ENCODE data around the gene NLRC5.
"Not testable (repeated sequence)": the region's sequence is repeated elsewhere in the genome, so short reads cannot be mapped to it uniquely, and the experiment has no call there.

The NLRC5 gene

DNA sequence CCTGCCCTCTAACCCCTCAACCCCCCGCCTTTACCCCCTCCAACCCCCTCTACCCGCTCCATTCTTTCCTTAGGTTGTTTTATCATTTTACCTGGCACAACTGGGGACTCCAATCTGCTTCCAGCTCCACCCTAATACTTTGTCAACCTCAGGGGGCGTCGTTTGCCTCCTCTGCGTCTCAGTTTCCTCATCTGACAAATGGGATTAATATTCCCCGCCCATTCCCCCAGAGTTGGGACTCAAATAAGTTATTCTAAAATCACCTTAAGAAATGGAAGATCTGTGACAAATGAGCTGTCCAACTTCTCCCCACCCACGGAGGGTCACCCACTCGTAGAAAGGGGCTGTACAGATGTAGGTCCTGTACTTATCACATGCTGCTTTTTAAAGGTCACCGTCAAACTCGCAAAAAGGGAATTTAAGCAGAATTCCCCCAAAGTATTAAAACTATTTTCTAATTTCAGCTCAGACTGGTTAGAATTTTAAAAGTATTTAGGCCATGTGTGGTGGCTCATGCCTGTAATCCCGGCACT, 62.4 kb downstream of the NLRC5 start:
- DNase-seq (ENCODE audit: low read depth): no peak

- DNase-seq (ENCODE audit: low read depth): no peak
Observed at GRCh38 chr16:57053206-57053605, 63.8 kb downstream of the NLRC5 start.

DNA sequence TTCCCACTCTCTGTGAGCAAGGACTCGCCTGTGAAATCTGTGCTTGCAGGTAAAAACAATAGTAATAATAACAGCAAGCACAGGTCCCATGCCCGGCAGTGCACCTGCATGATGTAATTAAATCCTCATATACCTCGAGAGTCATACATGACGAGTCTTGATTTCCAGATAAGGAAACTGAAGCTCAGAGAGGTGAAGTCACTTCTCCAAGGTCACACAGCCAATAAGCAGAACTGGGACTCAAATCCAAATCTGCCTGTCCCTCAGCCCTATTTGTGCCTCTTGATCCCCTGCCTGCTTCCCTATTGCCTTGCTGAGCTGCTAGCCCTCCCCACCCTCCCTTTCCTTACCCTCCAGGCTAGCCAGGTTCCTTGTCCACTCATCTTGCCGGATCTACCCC, 65.0 kb downstream of the NLRC5 start:
- no peak for DNase-seq (ENCODE audit: low read depth)

GRCh38 chr16:57054771-57055170, 65.4 kb downstream of the NLRC5 start:
- DNase-seq (ENCODE audit: low read depth): no peak

GRCh38 chr16:57055671-57056070, 66.3 kb downstream of the NLRC5 start:
- no peak for DNase-seq (ENCODE audit: low read depth)

DNA sequence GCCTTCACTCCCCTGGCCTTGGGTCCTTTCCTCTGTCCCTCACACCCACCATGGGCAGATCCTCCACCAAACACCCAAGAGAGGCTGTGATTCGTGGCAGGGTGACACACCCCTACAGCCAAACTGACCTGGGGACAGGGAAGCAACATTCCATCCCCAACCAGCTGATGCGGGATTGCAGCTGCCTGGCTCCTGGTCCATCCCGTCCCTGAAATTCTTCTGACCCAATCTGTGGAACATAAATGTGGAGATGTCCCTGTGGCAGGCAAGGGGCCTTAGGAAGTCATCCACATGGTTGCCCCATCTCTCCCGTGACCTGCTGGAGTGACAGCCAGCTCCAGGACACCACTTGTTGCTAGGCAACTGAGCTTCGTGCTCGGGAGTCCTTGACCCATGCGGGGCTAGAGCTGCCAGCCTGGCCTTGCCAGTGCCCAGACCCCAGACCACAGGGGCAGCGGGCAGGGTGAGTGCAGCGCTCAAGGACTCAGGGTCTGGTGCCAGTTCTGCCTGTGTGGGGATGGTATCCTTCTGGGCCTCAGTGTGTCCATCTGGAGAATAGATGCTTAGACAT, 69.0 kb downstream of the NLRC5 start:
- DNase-seq (ENCODE audit: low read depth): no peak

DNA sequence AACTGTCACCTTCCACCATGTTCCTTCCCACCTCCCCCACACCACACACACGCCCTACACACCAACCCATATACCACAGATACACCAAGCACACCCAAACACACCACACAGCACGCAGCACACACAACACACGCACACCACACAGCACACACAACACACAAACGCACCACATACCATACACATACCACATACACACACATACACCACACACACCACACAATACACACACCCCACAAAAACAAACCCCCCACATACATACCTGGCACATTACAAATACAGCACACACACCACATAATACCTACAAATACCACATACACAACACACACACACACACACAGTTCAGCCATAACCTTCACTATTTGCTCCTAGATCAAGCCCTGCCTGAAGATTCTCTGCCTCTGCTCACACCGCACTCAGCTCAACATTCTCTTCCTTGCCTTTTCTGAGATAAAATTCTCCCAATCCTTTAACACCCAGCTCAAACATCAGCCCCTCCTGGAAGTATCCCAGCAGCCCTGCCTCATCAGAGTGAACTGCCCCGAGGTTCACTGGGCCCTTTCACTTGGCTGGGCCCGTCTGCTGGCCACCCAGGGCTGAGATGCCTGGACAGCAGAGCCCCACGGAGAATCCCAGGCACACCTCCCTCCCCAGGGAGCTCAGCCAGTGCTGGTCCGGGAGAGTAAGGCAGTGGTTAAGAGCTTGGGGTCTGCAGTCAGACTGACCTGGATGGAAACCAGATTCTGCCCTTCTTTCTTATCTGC, 71.1 kb downstream of the NLRC5 start:
- no peak for DNase-seq (ENCODE audit: low read depth)

- peak; percentile 41 for DNase-seq (ENCODE audit: low read depth)
Observed at GRCh38 chr16:57061084-57061905, 71.9 kb downstream of the NLRC5 start.

DNA sequence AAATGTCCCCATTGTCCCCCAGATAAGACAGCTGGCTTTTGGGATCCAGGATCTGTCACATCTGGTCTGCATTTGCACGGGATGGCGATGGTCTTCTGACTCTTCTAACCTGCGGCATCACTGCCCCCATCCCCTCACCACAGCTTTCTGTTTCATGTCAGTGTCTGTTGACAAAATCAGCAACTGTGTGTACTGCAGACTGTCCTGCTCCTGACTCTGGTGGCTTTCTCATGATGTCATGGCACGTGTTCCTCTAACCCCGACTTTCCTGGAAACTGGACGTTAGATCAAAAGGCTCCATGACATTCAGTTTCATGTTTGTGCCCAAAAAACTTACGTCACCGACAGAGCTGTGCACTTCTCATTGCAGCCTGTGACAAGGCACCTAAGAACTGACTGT, 73.0 kb downstream of the NLRC5 start:
- DNase-seq (ENCODE audit: low read depth): no peak

DNA sequence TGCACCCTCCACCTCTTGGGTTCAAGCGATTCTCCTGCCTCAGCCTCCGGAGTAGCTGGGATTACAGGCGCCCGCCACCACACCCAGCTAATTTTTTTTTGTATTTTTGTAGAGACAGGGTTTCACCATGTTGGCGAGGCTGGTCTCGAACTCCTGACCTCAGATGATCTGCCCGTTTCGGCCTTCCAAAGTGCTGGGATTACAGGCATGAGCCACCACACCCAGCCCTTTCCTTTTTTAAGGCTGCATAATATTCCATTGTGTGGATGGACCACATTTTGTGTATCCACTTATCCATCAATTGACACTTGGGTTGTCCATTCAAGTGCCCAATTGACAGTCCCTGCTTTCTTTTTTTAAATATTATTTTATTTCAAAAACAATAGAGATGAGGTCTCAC, 73.8 kb downstream of the NLRC5 start:
- not testable (repeated sequence) for DNase-seq (ENCODE audit: low read depth)

DNA sequence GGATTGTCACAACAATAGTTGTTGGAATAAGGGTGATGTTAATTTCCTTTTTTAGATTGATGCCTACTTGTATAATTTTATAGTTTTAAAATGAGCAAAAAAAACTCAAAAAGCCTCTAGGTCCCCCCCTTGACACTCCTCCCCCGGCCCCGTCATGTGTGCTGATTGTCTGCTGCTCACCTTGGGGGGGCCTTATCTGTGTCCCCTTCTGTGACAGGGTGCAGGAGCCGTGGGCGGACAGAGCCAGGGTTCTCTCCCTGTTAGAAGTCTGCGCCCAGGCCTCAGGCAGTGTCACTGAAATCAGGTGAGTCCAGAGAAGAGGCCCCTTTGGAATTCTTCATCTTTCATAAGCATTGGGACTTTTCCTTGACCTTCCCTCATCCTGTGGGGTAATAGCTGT, 75.6 kb downstream of the NLRC5 start:
- no peak for DNase-seq (ENCODE audit: low read depth)

DNA sequence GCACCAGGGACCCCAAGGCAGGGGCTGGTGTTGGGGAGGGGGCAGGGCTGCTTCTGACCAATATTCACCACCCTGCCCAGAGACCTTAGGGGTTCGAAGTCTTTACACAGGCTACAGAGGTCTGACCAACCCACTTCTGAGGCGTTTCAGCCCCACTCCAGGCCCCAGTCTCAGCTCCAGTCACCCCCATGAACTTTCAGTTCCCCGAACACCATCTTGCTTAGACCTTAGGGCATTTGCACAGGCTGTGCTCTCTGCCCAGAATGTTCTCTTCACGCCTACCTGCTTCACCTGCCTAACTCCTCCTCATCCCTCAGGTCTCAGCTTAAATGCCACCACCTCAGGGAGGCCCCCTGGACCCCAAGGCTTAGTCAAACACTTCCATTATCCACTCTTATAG, 77.3 kb downstream of the NLRC5 start:
- no peak for DNase-seq (ENCODE audit: low read depth)

DNA sequence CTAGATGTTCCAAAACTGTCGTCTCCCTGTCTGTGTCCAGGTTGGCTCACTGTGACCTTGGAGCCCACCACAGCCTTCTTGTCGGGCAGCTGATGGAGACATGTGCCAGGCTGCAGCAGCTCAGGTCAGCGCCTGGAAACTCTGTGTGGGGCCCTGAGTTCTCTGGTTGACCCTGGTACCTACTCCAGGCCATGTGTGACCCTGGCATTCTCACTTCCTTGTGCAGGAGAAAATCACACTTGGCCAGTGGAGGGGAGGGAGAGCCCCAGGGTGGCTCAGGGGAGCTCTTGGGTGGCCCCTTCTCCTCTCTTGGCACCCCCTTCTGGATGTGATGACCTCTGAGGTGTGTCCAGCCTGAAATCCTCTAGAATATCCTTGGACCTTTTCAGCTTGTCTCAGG, 78.0 kb downstream of the NLRC5 start:
- no peak for DNase-seq (ENCODE audit: low read depth)

DNA sequence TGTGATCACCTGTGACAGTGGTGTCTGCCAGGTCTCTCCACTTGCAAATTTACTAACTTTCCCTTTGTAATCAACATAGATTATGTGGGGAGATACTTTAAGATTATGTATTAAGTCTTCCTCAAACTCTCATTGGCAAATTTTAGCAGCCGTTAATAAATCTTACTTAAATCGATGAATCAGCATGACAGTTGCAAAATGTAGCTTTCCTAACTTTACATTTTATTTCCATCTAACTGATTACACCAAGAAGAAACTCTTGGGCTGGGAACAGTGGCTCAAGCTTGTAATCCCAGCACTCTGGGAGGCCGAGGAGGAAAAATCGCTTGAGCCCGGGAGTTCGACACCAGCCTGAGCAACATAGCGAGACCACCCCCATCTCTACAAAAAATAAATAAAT, 79.7 kb downstream of the NLRC5 start:
- DNase-seq (ENCODE audit: low read depth): no peak

- DNase-seq (ENCODE audit: low read depth): no peak
Observed at GRCh38 chr16:57069635-57070370, 80.4 kb downstream of the NLRC5 start.

GRCh38 chr16:57070424-57070823, 81.1 kb downstream of the NLRC5 start:
- DNase-seq (ENCODE audit: low read depth): no peak

DNA sequence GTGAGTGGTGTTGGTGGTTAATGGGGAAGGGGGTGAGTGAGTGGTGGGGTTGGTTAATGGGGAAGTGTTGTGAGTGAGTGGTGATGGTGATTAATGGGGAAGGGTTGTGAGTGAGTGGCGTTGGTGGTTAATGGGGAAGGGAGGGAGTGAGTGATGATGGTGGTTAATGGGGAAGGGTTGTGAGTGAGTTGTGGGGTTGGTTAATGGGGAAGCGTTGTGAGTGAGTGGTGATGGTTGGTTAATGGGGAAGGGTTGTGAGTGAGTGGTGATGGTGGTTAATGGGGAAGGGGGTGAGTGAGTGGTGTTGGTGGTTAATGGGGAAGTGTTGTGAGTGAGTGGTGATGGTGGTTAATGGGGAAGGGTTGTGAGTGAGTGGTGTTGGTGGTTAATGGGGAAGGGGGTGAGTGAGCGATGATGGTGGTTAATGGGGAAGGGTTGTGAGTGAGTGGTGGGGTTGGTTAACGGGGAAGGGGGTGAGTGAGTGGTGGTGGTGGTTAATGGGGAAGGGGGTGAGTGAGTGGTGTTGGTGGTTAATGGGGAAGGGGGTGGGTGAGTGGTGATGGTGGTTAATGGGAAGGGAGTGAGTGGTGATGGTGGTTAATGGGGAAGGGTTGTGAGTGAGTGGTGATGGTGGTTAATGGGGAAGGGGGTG, 81.8 kb downstream of the NLRC5 start:
- not testable (repeated sequence) for DNase-seq (ENCODE audit: low read depth)

GRCh38 chr16:57071831-57072582, 82.7 kb downstream of the NLRC5 start:
- DNase-seq (ENCODE audit: low read depth): peak; percentile 37

- DNase-seq (ENCODE audit: low read depth): no peak
Observed at GRCh38 chr16:57072616-57073275, 83.4 kb downstream of the NLRC5 start.

- no peak for DNase-seq (ENCODE audit: low read depth)
Observed at GRCh38 chr16:57077714-57078113, 88.4 kb downstream of the NLRC5 start.
